ENCODE measurements around the gene CEBPZ. TPM values are rescaled to one million over a fixed set of nuclear protein-coding genes. Genes with fewer than 3 reads are reported as not detected.

CEBPZ gene
- total RNA-seq, 1 experiment from 2014 or later = 146 TPM

DNA sequence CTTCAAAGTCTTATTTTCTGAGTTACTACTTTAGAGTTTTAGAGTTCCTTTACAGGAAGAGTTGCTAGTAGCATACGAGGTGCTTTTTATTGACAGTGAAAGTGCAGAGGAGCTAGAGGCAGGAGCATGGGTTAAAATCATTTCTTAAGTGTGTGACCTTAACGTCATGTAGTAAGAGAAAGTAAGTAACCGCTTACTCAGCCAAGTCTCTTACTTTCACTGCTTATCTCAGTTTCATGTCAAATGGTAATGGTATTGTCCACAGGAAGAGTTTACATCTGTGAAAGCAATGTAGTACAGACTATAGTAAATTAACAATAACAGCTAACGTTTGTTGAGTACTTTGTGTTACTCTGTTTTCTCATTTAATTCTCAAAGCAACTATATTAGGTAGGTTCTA, 12.6 kb upstream of the CEBPZ start (continued):
- TF ChIP-seq, protein P1, sequence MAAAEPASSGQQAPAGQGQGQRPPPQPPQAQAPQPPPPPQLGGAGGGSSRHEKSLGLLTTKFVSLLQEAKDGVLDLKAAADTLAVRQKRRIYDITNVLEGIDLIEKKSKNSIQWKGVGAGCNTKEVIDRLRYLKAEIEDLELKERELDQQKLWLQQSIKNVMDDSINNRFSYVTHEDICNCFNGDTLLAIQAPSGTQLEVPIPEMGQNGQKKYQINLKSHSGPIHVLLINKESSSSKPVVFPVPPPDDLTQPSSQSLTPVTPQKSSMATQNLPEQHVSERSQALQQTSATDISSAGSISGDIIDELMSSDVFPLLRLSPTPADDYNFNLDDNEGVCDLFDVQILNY (CRISPR knock-in tag; IDR thresholded peaks at IDR 0.05) = no peak
- TF ChIP-seq ZNF423 (CRISPR knock-in tag; IDR thresholded peaks at IDR 0.05) = no peak
- no peak for TF ChIP-seq CREM (CRISPR knock-in tag; IDR thresholded peaks at IDR 0.05)
- no peak for TF ChIP-seq PRRX2 (CRISPR knock-in tag; IDR thresholded peaks at IDR 0.05)
- TF ChIP-seq, protein P2, sequence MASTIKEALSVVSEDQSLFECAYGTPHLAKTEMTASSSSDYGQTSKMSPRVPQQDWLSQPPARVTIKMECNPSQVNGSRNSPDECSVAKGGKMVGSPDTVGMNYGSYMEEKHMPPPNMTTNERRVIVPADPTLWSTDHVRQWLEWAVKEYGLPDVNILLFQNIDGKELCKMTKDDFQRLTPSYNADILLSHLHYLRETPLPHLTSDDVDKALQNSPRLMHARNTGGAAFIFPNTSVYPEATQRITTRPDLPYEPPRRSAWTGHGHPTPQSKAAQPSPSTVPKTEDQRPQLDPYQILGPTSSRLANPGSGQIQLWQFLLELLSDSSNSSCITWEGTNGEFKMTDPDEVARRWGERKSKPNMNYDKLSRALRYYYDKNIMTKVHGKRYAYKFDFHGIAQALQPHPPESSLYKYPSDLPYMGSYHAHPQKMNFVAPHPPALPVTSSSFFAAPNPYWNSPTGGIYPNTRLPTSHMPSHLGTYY (CRISPR knock-in tag; IDR thresholded peaks at IDR 0.05) = no peak
- TF ChIP-seq ZNF138 (CRISPR knock-in tag; conservative IDR thresholded peaks at IDR 0.05) = no peak
- TF ChIP-seq, protein P3, sequence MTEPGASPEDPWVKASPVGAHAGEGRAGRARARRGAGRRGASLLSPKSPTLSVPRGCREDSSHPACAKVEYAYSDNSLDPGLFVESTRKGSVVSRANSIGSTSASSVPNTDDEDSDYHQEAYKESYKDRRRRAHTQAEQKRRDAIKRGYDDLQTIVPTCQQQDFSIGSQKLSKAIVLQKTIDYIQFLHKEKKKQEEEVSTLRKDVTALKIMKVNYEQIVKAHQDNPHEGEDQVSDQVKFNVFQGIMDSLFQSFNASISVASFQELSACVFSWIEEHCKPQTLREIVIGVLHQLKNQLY (CRISPR knock-in tag; IDR thresholded peaks at IDR 0.05) = no peak
- no peak for TF ChIP-seq RORB (CRISPR knock-in tag; IDR thresholded peaks at IDR 0.05)
- TF ChIP-seq, protein P4, sequence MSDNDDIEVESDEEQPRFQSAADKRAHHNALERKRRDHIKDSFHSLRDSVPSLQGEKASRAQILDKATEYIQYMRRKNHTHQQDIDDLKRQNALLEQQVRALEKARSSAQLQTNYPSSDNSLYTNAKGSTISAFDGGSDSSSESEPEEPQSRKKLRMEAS (CRISPR knock-in tag; IDR thresholded peaks at IDR 0.05) = no peak

DNA sequence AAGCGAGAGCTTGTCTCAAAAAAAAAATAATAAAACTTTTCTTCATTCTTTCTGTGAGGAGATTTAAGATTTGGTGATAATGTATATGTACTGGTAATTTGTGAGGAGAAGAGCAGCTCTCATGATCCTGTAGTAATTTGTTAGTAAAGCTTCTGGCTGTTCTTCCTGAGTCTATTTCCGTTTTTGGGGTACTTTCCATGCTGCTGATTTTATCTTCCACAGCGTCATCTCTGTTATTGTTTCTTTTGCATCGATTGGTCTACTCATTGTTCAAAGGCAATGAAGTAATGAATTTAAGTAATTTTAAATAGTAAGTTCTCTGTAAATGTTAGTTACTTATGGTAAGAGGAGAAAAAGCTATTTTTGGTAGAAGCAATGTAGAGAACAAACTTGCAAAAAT, 12.0 kb upstream of the CEBPZ start:
- no peak overlapping the region for H3K4me3 Mint-ChIP-seq
- DNase-seq (ENCODE audit: low spot score) = no peak
- H3K4me1 Mint-ChIP-seq = peaks cover 4% of the 10 kb centered on the region; the same call in 1 of the 2 replicates
- ChIA-PET POLR2A (interaction anchor here (0.9 kb wide), 1 partner anchor 11 kb away, joined by 5 read pairs; no protein-coding TSS in a partner anchor), CTCF (no interaction called here)
- peak overlapping the region; percentile 43 for H3K27ac Mint-ChIP-seq
- TF ChIP-seq EMX1 (CRISPR knock-in tag; IDR thresholded peaks at IDR 0.05) (no peak), IRF2 (CRISPR knock-in tag; IDR thresholded peaks at IDR 0.05; ENCODE audit: borderline replicate concordance, low read depth) (no peak), ZNF121 (CRISPR knock-in tag; IDR thresholded peaks at IDR 0.05) (no peak), GRHL2 (CRISPR knock-in tag; IDR thresholded peaks at IDR 0.05; ENCODE audit: insufficient replicate concordance, severe bottlenecking) (no peak), FOXK1 (CRISPR knock-in tag; IDR thresholded peaks at IDR 0.05) (no peak), RELA (CRISPR knock-in tag; IDR thresholded peaks at IDR 0.05; ENCODE audit: borderline replicate concordance) (no peak)
- TF ChIP-seq, protein P5, sequence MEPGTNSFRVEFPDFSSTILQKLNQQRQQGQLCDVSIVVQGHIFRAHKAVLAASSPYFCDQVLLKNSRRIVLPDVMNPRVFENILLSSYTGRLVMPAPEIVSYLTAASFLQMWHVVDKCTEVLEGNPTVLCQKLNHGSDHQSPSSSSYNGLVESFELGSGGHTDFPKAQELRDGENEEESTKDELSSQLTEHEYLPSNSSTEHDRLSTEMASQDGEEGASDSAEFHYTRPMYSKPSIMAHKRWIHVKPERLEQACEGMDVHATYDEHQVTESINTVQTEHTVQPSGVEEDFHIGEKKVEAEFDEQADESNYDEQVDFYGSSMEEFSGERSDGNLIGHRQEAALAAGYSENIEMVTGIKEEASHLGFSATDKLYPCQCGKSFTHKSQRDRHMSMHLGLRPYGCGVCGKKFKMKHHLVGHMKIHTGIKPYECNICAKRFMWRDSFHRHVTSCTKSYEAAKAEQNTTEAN (CRISPR knock-in tag; IDR thresholded peaks at IDR 0.05) = no peak
- TF ChIP-seq, protein P2 (CRISPR knock-in tag; IDR thresholded peaks at IDR 0.05) = no peak
- TF ChIP-seq, protein P4 (CRISPR knock-in tag; IDR thresholded peaks at IDR 0.05) = no peak
- ATAC-seq = no peak
- H3K36me3 Mint-ChIP-seq = peaks cover 85% of the 10 kb centered on the region
- H3K27me3 Mint-ChIP-seq (ENCODE audit: low read depth) = no peaks in the 10 kb centered on the region
- no peaks in the 10 kb centered on the region for H3K9me3 Mint-ChIP-seq

DNA sequence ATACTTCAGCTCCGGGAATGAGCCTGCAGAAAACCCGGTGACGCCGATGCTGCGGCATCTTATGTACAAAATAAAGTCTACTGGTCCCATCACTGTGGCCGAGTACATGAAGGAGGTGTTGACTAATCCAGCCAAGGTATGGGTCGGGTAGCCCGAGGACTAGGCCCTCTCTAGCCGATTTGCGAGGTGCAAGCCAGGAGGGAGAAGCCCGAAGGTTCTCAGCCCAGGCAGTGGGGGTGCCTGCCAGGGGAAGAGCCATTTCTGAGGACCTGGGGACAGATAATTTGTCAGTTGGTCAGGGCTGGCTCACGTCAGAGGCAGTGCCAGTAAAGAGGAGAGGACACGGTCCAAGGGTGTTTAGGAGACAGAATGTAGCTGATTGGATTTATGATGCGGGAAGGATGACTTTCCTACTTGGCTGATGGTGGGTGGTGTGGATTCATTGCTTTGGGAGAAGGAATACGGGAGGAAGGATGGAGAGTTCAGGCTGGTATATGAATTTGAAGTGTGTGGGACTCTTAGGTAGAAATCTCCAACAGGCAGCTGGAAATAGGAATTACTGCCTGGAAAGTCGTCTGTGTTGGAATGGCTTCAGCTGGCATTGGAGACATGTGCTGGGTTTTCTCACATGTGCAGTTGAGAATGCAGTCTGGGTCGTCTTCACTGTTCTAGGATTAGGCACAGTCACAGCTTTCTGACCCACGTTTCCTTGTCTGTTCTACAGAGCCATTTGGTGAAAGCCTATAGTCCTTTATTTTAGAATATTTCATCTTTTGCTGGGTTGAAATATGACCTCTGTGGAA, 936 bp upstream of the CEBPZ start:
- TF ChIP-seq, protein P3 (CRISPR knock-in tag; IDR thresholded peaks at IDR 0.05) = peak; percentile 57; the same call in 1 of the 2 replicates
- TF ChIP-seq NR1H2 (CRISPR knock-in tag; IDR thresholded peaks at IDR 0.05) = no peak
- no peak for TF ChIP-seq ZNF219 (CRISPR knock-in tag; IDR thresholded peaks at IDR 0.05; ENCODE audit: borderline replicate concordance)
- TF ChIP-seq GTF2I (CRISPR knock-in tag; conservative IDR thresholded peaks at IDR 0.05) = no peak
- TF ChIP-seq TCF7 (CRISPR knock-in tag; IDR thresholded peaks at IDR 0.05; ENCODE audit: low read depth) = no peak
- TF ChIP-seq SP1 (CRISPR knock-in tag; conservative IDR thresholded peaks at IDR 0.05) = no peak
- ChIA-PET CTCF (interaction anchor here (1.0 to 1.6 kb wide), 4 partner anchors 10 to 447 kb away, joined by 3 to 4 read pairs (median 3); no protein-coding TSS in a partner anchor), POLR2A (interaction anchor here (0.5 to 0.8 kb wide), 4 partner anchors 11 to 175 kb away, joined by 3 read pairs; no protein-coding TSS in a partner anchor)
- H3K9me3 Mint-ChIP-seq = peaks cover 8% of the 10 kb centered on the region
- no peaks in the 10 kb centered on the region for H3K27me3 Mint-ChIP-seq (ENCODE audit: low read depth)
- H3K27ac Mint-ChIP-seq = no peak overlapping the region
- peaks cover 35% of the 10 kb centered on the region for H3K4me1 Mint-ChIP-seq
- no peak overlapping the region for H3K4me3 Mint-ChIP-seq
- H3K36me3 Mint-ChIP-seq = peaks cover 43% of the 10 kb centered on the region
- ATAC-seq (peak; percentile 14), DNase-seq (ENCODE audit: low spot score) (peak; percentile 13)
